HFFc6 (cell line): ENCODE measurements around the gene WDR31. TPM values are rescaled to one million over a fixed set of nuclear protein-coding genes. Genes with fewer than 3 reads are reported as not detected.

Experiments
- DNase-seq: peaks from one replicate; pipeline ENCODE4 v3.0.0-alpha.2; 2018
- H3K27ac Mint-ChIP-seq: 2 replicates; pipeline ENCODE4 v1.8.0; 2020; ENCODE audit warnings: mild to moderate bottlenecking, mixed read lengths
- H3K27me3 Mint-ChIP-seq: 2 replicates; pipeline ENCODE4 v1.8.0; 2021; ENCODE audit warnings: mild to moderate bottlenecking, moderate library complexity, mixed read lengths; ENCODE audit not compliant: insufficient read depth
- H3K36me3 Mint-ChIP-seq: 2 replicates; pipeline ENCODE4 v1.8.0; 2021; ENCODE audit warnings: low read depth, mixed read lengths
- H3K4me1 Mint-ChIP-seq: 2 replicates; pipeline ENCODE4 v1.8.0; 2020; ENCODE audit warnings: low read depth, mixed read lengths
- H3K4me3 Mint-ChIP-seq: 2 replicates; pipeline ENCODE4 v1.8.0; 2020; ENCODE audit warnings: mild to moderate bottlenecking, moderate library complexity, mixed read lengths
- H3K9me3 Mint-ChIP-seq: 2 replicates; pipeline ENCODE4 v1.8.0; 2020; ENCODE audit warnings: mild to moderate bottlenecking, mixed read lengths
- total RNA-seq, 6 experiments: library from RNA; stranded (reverse); fragmentation: NEBNext Ultra II Directional; extraction: Animal tissue kit (Norgen Biotek cat#: 25700); gene quantifications; 2 replicates in 1 of 6; 3 replicates in 5 of 6; pipeline ENCODE4 v1.2.3, GENCODE V29; 2021
- TF ChIP-seq, protein P1 (sequence below): fragments of 200-600 bp; sonication (generic); IDR thresholded peaks from 2 replicates; pipeline ENCODE4 v1.5.0; 2021; ENCODE audit warnings: antibody characterized with exemption, mild to moderate bottlenecking

The WDR31 gene
- total RNA-seq, 6 experiments from 2014 or later, result 0.84 to 1.6 (median 1.0) TPM

DNA sequence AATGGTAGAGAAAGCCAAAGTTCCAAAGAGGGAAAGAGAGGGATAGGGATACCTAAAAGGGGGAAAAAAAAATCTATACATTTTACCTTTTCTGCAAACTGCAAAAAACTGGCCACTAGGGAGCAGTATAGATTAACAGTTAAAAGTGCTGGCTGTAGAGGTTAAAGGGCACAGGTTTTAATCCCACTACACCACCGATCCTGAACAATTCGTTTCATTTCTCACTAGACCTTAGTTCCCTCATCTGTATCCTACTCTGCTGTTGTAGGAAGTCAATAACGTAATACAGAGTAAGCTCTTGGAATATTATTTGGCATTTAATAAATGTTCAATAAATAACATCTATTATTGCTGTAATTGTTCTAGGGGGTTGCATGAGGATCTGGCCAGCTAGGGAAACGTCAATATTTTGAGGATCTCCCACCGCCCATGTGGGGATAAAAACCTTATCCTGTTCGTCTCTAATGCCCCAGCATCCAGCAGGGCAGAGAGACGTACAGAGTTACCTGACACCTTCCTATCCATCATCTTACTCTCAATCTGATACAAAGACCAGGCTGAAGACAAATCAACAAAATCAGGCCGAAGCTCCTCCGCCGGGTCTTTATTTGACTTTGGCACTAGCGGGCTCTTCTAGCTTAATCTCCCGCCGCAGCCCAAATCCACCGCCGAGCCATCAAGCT, 65.5 kb downstream of the WDR31 start:
- no peak overlapping the region for H3K27ac Mint-ChIP-seq
- TF ChIP-seq, protein P1, sequence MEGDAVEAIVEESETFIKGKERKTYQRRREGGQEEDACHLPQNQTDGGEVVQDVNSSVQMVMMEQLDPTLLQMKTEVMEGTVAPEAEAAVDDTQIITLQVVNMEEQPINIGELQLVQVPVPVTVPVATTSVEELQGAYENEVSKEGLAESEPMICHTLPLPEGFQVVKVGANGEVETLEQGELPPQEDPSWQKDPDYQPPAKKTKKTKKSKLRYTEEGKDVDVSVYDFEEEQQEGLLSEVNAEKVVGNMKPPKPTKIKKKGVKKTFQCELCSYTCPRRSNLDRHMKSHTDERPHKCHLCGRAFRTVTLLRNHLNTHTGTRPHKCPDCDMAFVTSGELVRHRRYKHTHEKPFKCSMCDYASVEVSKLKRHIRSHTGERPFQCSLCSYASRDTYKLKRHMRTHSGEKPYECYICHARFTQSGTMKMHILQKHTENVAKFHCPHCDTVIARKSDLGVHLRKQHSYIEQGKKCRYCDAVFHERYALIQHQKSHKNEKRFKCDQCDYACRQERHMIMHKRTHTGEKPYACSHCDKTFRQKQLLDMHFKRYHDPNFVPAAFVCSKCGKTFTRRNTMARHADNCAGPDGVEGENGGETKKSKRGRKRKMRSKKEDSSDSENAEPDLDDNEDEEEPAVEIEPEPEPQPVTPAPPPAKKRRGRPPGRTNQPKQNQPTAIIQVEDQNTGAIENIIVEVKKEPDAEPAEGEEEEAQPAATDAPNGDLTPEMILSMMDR, result peak; percentile 91
- peaks cover 20% of the 10 kb centered on the region for H3K4me1 Mint-ChIP-seq
- no peaks in the 10 kb centered on the region for H3K27me3 Mint-ChIP-seq
- H3K9me3 Mint-ChIP-seq, result no peaks in the 10 kb centered on the region
- DNase-seq, result peak; percentile 54
- peaks cover 37% of the 10 kb centered on the region for H3K36me3 Mint-ChIP-seq
- no peak overlapping the region for H3K4me3 Mint-ChIP-seq

DNA sequence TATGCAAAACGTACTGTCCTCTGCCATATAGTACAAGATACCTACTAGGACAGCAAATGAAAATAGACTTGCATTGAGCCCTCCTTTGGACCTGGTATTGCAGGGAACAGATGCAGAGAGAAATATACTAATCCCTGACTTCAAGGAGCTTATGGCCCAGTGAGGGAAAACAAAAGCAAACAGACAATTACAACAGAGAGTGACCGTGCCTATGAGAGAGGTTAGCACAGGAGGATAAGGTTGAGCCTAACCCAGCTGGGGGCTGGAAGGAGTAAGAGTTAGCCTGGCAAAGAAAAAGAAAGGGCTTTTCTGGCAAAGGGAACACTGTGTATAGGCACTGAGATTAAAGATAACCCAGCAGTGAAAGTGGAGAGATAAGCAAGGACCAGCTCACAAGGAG, 70.2 kb downstream of the WDR31 start:
- no peaks in the 10 kb centered on the region for H3K27me3 Mint-ChIP-seq
- H3K9me3 Mint-ChIP-seq, result no peaks in the 10 kb centered on the region
- H3K4me3 Mint-ChIP-seq, result no peak overlapping the region
- H3K4me1 Mint-ChIP-seq, result peaks cover 11% of the 10 kb centered on the region
- no peak for DNase-seq
- H3K36me3 Mint-ChIP-seq, result peaks cover 28% of the 10 kb centered on the region
- TF ChIP-seq, protein P1, result no peak
- no peak overlapping the region for H3K27ac Mint-ChIP-seq

- no peak overlapping the region for H3K4me3 Mint-ChIP-seq
- H3K4me1 Mint-ChIP-seq, result peaks cover 11% of the 10 kb centered on the region
- DNase-seq, result no peak
- H3K27me3 Mint-ChIP-seq, result no peaks in the 10 kb centered on the region
- no peak overlapping the region for H3K27ac Mint-ChIP-seq
- TF ChIP-seq, protein P1, result no peak
- peaks cover 28% of the 10 kb centered on the region for H3K36me3 Mint-ChIP-seq
- no peaks in the 10 kb centered on the region for H3K9me3 Mint-ChIP-seq
These were observed 70.7 kb downstream of the WDR31 start for GRCh38 chr9:113269355-113269754.

- Mint-ChIP-seq H3K4me1 (peaks cover 11% of the 10 kb centered on the region), H3K4me3 (no peak overlapping the region), H3K27ac (no peak overlapping the region; the same call in 1 of the 2 replicates), H3K27me3 (no peaks in the 10 kb centered on the region), H3K36me3 (peaks cover 24% of the 10 kb centered on the region), H3K9me3 (no peaks in the 10 kb centered on the region)
- TF ChIP-seq, protein P1, result no peak
- no peak for DNase-seq
These were observed 72.0 kb downstream of the WDR31 start for GRCh38 chr9:113267911-113268566.

DNA sequence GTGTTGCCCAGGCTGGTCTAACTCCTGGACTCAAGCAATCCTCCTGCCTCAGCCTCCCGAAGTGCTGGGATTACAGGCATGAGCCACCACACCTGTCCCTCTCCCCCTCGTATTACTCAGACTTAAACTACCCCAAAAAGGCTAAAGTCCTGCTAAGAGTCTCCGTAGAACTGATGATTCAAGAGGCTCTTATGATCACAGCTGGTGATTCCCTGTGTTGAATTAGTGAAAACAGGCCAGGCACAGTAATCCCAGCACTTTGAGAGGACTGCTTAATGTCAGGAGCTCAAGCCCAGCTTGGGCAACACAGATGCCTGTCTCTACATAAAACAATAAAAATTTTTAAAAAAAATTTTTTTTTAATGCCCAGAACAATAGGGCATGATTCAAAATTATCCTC, 73.9 kb downstream of the WDR31 start:
- H3K4me3 Mint-ChIP-seq, result no peak overlapping the region
- no peak overlapping the region for H3K27ac Mint-ChIP-seq
- H3K9me3 Mint-ChIP-seq, result no peaks in the 10 kb centered on the region

More for the DNA sequence above, 73.9 kb downstream of the WDR31 start:
- peaks cover 30% of the 10 kb centered on the region for H3K36me3 Mint-ChIP-seq
- peaks cover 13% of the 10 kb centered on the region for H3K4me1 Mint-ChIP-seq
- TF ChIP-seq, protein P1, result no peak
- DNase-seq, result no peak
- no peaks in the 10 kb centered on the region for H3K27me3 Mint-ChIP-seq

Other genes with a start within 250 kb of the WDR31 start
- gene SLC31A2, start 189.3 kb downstream of the WDR31 start, total RNA-seq, result 10 to 100 TPM in 1 of 6 experiments, 1 to 10 TPM in 5; 7.5 to 11.3 (median 9.4) TPM
- 10 to 100 TPM; 25.2 to 29.8 (median 28.0) TPM for gene FKBP15, start 119.0 kb downstream of the WDR31 start, total RNA-seq
- gene SLC31A1, start 118.7 kb downstream of the WDR31 start, total RNA-seq, result 10 to 100 TPM; 31.8 to 39.6 (median 36.7) TPM
- gene CDC26, start 64.7 kb downstream of the WDR31 start, total RNA-seq, result 10 to 100 TPM; 27.9 to 37.3 (median 32.9) TPM
- gene PRPF4, start 64.6 kb downstream of the WDR31 start, total RNA-seq, result 10 to 100 TPM; 24.5 to 32.8 (median 29.4) TPM
- gene RNF183, start 36.9 kb downstream of the WDR31 start, total RNA-seq, result not detected
- not detected for gene BSPRY, start 9.3 kb upstream of the WDR31 start, total RNA-seq
- 1 to 10 TPM; 3.3 to 4.8 (median 3.8) TPM for gene HDHD3, start 36.7 kb upstream of the WDR31 start, total RNA-seq
- 10 to 100 TPM; 27.8 to 31.0 (median 30.3) TPM for gene ALAD, start 61.0 kb upstream of the WDR31 start, total RNA-seq
- 10 to 100 TPM; 33.7 to 43.9 (median 37.9) TPM for gene POLE3, start 70.4 kb upstream of the WDR31 start, total RNA-seq
- gene C9orf43, start 70.5 kb upstream of the WDR31 start, total RNA-seq, result under 1 TPM; 0.27 to 0.73 (median 0.38) TPM
- gene RGS3, start 123.5 kb upstream of the WDR31 start, total RNA-seq, result 10 to 100 TPM; 49.7 to 57.0 (median 52.5) TPM